HL-60 (cell line): ENCODE data around the gene MYOM1.

Source experiments
- GABPA ChIP-seq: IDR thresholded peaks from 2 replicates; pipeline ENCODE4 v1.6.1; 2012; ENCODE audit warnings: low read depth
- POLR2AphosphoS5 ChIP-seq: IDR thresholded peaks from 2 replicates; pipeline ENCODE4 v1.6.1; 2012; ENCODE audit warnings: low read depth
- TF ChIP-seq, protein P1 (sequence below): IDR thresholded peaks from one replicate; pipeline ENCODE4 v1.5.1; 2011; ENCODE audit warnings: low read length, control low read depth, inconsistent platforms; ENCODE audit not compliant: insufficient read depth
- TF ChIP-seq, protein P2 (sequence below): IDR thresholded peaks from 2 replicates; pipeline ENCODE4 v1.6.1; 2012; ENCODE audit warnings: low read depth; ENCODE audit not compliant: insufficient replicate concordance

DNA sequence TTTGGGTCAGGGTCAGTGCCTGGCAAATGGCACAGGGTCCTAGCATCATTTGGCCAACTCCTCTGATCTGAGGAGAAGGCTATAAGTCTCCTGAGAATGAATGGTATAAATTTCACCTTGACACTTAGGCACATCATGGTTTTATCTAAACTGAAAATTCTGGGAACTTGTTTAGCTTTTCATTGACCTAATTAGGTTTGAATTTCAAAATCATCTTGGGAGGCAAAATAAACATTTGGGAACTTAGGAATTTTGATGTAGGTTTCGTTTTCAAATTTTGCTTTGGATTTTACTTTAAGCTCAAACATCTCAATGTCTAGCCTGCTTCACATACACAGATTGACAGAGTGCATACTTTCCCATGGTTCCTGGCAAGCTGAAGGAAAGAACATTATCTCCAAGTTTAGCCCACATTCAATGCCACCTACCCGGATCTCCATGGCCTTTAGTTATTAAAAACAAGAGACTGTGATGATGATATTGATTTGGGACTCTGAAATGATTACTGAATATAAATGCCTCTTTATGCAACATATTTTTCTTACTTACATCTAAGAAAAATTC, 44.5 kb downstream of the MYOM1 start:
- TF ChIP-seq, protein P1, sequence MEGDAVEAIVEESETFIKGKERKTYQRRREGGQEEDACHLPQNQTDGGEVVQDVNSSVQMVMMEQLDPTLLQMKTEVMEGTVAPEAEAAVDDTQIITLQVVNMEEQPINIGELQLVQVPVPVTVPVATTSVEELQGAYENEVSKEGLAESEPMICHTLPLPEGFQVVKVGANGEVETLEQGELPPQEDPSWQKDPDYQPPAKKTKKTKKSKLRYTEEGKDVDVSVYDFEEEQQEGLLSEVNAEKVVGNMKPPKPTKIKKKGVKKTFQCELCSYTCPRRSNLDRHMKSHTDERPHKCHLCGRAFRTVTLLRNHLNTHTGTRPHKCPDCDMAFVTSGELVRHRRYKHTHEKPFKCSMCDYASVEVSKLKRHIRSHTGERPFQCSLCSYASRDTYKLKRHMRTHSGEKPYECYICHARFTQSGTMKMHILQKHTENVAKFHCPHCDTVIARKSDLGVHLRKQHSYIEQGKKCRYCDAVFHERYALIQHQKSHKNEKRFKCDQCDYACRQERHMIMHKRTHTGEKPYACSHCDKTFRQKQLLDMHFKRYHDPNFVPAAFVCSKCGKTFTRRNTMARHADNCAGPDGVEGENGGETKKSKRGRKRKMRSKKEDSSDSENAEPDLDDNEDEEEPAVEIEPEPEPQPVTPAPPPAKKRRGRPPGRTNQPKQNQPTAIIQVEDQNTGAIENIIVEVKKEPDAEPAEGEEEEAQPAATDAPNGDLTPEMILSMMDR: no peak
- TF ChIP-seq GABPA: no peak
- TF ChIP-seq POLR2AphosphoS5: no peak
- TF ChIP-seq, protein P2, sequence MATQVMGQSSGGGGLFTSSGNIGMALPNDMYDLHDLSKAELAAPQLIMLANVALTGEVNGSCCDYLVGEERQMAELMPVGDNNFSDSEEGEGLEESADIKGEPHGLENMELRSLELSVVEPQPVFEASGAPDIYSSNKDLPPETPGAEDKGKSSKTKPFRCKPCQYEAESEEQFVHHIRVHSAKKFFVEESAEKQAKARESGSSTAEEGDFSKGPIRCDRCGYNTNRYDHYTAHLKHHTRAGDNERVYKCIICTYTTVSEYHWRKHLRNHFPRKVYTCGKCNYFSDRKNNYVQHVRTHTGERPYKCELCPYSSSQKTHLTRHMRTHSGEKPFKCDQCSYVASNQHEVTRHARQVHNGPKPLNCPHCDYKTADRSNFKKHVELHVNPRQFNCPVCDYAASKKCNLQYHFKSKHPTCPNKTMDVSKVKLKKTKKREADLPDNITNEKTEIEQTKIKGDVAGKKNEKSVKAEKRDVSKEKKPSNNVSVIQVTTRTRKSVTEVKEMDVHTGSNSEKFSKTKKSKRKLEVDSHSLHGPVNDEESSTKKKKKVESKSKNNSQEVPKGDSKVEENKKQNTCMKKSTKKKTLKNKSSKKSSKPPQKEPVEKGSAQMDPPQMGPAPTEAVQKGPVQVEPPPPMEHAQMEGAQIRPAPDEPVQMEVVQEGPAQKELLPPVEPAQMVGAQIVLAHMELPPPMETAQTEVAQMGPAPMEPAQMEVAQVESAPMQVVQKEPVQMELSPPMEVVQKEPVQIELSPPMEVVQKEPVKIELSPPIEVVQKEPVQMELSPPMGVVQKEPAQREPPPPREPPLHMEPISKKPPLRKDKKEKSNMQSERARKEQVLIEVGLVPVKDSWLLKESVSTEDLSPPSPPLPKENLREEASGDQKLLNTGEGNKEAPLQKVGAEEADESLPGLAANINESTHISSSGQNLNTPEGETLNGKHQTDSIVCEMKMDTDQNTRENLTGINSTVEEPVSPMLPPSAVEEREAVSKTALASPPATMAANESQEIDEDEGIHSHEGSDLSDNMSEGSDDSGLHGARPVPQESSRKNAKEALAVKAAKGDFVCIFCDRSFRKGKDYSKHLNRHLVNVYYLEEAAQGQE: no peak
